K562 (cell line): ENCODE results near the gene RSPH9. TPM values are rescaled to one million over a fixed set of nuclear protein-coding genes. Genes with fewer than 3 reads are reported as not detected.

Experiments used
- CBFA2T2 ChIP-seq: fragments of 450-650 bp; conservative IDR thresholded peaks from 2 replicates; pipeline ENCODE4 v1.6.1; 2017; ENCODE audit warnings: mild to moderate bottlenecking
- CBFB ChIP-seq: sonication (generic); formaldehyde crosslinking; IDR thresholded peaks from 2 replicates; pipeline ENCODE4 v1.4.0; 2020; ENCODE audit warnings: mild to moderate bottlenecking, missing genetic modification reagents
- CHCHD3 ChIP-seq: fragments of 250-450 bp; sonication (Bioruptor Pico); IDR thresholded peaks from 2 replicates; pipeline ENCODE4 v2.1.2; 2022; ENCODE audit warnings: mild to moderate bottlenecking
- MEIS2 ChIP-seq: fragments of 450-650 bp; IDR thresholded peaks from 2 replicates; pipeline ENCODE4 v1.6.1; 2014; ENCODE audit warnings: mild to moderate bottlenecking; ENCODE audit not compliant: partially characterized antibody
- MXI1 ChIP-seq: IDR thresholded peaks from 2 replicates; pipeline ENCODE4 v1.6.1; 2011; ENCODE audit warnings: low read depth, mild to moderate bottlenecking, improper control_type of control experiment, low read length
- RBM22 ChIP-seq: fragments of 200-400 bp; formaldehyde crosslinking; IDR thresholded peaks from 2 replicates; pipeline ENCODE4 v1.6.1; 2018; ENCODE audit warnings: low read length, low read depth; ENCODE audit not compliant: poor library complexity, severe bottlenecking
- RNF2 ChIP-seq: sonication (generic); IDR thresholded peaks from 2 replicates; pipeline ENCODE4 v1.6.1; 2016
- ZEB2 ChIP-seq: fragments of 450-650 bp; IDR thresholded peaks from 2 replicates; pipeline ENCODE4 v1.6.1; 2016
- ZNF551 ChIP-seq: fragments of 250-450 bp; sonication (Bioruptor Pico); IDR thresholded peaks from 2 replicates; pipeline ENCODE4 v1.5.0; 2021; ENCODE audit warnings: mild to moderate bottlenecking, moderate library complexity
- polyA plus RNA-seq, 8 experiments: library from polyadenylated mRNA; depleted of rRNA in 4 of 8; stranded (reverse) in 5 of 8; unstranded in 3 of 8; fragments of >200 nt; fragmentation: Nextera tagmentation in 2 of 8; fragmentation: Illumina TruSeq in 1 of 8; extraction: Ambion mirVana in 2 of 8; extraction: Trizol in 1 of 8; gene quantifications; 2 replicates each; pipeline versions ENCODE4 v1.2.1 to v1.2.3, GENCODE V29; 2011 to 2014; ENCODE audit warnings: inconsistent platforms in 1 of 8, missing spikeins in 1 of 8
- total RNA-seq, 7 experiments: library from RNA; depleted of rRNA in 6 of 7; stranded (reverse); fragments of >200 nt in 6 of 7; fragmentation: Illumina TruSeq in 2 of 7; extraction: Trizol in 2 of 7; gene quantifications; 2 replicates each; pipeline versions ENCODE4 v1.2.1 to v1.2.3, GENCODE V29; 2011 to 2021; ENCODE audit warnings: low replicate concordance in 1 of 7
- TF ChIP-seq, protein P1 (sequence below): fragments of 450-650 bp; IDR thresholded peaks from 2 replicates; pipeline ENCODE4 v1.6.1; 2017; ENCODE audit warnings: antibody characterized with exemption, mild to moderate bottlenecking
- TF ChIP-seq, protein P2 (sequence below): sonication (generic); IDR thresholded peaks from 2 replicates; pipeline ENCODE4 v1.6.1; 2016
- TF ChIP-seq, protein P3 (sequence below): fragments of 250-450 bp; sonication (Bioruptor Pico); IDR thresholded peaks from 2 replicates; pipeline ENCODE4 v1.5.1; 2021; ENCODE audit warnings: mild to moderate bottlenecking
- TF ChIP-seq, protein P4 (sequence below): fragments of 150-350 bp; IDR thresholded peaks from 2 replicates; pipeline ENCODE4 v1.6.1; 2014; ENCODE audit warnings: low read depth, mild to moderate bottlenecking, low read length, borderline replicate concordance
- TF ChIP-seq, protein P5 (sequence below): fragments of 450-650 bp; formaldehyde crosslinking; IDR thresholded peaks from 2 replicates; pipeline ENCODE4 v1.4.0; 2020; ENCODE audit warnings: mild to moderate bottlenecking, moderate library complexity
- TF ChIP-seq, protein P6 (sequence below): fragments of 250-450 bp; sonication (Bioruptor Pico); IDR thresholded peaks from 2 replicates; pipeline ENCODE4 v1.9.0; 2021; ENCODE audit warnings: mild to moderate bottlenecking

RSPH9 gene
- total and polyA plus RNA-seq, 9 of the 15 experiments (the other 6 are each of a cell fraction or from before 2014, with no cell fraction given) = 0.05 to 0.60 (median 0.39) TPM; not detected in 6

DNA sequence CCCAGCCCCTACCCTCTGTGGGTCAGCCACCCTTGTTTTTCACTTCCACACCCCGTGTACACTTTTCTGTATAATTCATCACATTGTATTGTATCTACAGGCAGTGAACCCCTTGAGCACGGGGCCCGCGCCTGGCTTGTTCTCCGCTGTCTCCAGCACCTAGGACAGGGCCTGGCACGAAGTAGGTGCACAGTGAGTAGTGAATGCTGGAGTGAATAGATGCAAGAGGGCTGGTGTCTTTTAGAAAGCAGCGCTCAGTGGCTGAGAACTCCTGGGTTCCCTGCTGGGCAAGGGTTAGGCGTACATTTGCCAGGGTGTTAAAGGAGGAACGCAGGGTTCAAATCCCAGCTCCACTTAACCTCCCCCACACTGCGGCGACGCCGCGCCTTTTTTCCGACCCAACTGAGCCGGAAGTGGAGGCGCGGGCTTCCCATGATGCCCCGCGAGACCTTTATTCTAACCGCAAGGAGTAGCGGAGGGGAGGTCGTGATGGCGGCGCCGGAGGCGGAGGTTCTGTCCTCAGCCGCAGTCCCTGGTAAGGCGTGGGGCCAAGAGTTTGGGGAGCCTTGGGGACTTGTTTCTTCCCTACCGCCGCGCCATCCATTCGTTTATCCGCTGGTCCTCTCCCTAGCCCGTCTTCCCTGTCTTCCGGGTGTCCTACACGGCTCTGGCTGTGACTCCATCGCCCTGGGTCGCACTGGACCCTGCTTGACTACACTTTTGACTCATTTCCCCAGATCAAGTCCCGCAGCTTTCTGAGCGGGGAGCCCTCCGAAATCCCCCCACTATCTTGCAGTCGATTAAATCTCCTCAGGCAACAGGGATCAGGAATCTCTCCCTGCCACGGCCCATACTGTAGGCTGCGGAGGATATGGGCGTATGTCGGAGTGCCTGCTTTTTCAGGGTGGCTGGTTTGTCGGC, 9.2 kb upstream of the RSPH9 start, which contains the start of gene MAD2L1BP (continued):
- TF ChIP-seq, protein P1, sequence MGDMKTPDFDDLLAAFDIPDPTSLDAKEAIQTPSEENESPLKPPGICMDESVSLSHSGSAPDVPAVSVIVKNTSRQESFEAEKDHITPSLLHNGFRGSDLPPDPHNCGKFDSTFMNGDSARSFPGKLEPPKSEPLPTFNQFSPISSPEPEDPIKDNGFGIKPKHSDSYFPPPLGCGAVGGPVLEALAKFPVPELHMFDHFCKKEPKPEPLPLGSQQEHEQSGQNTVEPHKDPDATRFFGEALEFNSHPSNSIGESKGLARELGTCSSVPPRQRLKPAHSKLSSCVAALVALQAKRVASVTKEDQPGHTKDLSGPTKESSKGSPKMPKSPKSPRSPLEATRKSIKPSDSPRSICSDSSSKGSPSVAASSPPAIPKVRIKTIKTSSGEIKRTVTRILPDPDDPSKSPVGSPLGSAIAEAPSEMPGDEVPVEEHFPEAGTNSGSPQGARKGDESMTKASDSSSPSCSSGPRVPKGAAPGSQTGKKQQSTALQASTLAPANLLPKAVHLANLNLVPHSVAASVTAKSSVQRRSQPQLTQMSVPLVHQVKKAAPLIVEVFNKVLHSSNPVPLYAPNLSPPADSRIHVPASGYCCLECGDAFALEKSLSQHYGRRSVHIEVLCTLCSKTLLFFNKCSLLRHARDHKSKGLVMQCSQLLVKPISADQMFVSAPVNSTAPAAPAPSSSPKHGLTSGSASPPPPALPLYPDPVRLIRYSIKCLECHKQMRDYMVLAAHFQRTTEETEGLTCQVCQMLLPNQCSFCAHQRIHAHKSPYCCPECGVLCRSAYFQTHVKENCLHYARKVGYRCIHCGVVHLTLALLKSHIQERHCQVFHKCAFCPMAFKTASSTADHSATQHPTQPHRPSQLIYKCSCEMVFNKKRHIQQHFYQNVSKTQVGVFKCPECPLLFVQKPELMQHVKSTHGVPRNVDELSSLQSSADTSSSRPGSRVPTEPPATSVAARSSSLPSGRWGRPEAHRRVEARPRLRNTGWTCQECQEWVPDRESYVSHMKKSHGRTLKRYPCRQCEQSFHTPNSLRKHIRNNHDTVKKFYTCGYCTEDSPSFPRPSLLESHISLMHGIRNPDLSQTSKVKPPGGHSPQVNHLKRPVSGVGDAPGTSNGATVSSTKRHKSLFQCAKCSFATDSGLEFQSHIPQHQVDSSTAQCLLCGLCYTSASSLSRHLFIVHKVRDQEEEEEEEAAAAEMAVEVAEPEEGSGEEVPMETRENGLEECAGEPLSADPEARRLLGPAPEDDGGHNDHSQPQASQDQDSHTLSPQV = no peak
- TF ChIP-seq, protein P2, sequence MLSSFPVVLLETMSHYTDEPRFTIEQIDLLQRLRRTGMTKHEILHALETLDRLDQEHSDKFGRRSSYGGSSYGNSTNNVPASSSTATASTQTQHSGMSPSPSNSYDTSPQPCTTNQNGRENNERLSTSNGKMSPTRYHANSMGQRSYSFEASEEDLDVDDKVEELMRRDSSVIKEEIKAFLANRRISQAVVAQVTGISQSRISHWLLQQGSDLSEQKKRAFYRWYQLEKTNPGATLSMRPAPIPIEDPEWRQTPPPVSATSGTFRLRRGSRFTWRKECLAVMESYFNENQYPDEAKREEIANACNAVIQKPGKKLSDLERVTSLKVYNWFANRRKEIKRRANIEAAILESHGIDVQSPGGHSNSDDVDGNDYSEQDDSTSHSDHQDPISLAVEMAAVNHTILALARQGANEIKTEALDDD = no peak; the same call in 1 of the 2 replicates
- TF ChIP-seq RBM22 (no peak), MEIS2 (no peak), MXI1 (0 out of 2 replicates have a peak, but pooled peaks have one; percentile 26), CBFA2T2 (no peak), ZEB2 (no peak), CHCHD3 (CRISPR knock-in tag) (no peak), CBFB (CRISPR knock-in tag) (peak; percentile 98), ZNF551 (no peak), RNF2 (peak; percentile 50; the same call in 1 of the 2 replicates)
- TF ChIP-seq, protein P3, sequence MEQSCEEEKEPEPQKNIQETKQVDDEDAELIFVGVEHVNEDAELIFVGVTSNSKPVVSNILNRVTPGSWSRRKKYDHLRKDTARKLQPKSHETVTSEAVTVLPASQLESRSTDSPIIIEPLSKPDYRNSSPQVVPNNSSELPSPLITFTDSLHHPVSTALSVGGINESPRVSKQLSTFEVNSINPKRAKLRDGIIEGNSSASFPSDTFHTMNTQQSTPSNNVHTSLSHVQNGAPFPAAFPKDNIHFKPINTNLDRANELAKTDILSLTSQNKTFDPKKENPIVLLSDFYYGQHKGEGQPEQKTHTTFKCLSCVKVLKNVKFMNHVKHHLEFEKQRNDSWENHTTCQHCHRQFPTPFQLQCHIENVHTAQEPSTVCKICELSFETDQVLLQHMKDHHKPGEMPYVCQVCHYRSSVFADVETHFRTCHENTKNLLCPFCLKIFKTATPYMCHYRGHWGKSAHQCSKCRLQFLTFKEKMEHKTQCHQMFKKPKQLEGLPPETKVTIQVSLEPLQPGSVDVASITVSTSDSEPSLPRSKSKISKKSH (CRISPR knock-in tag) = no peak
- TF ChIP-seq, protein P4, sequence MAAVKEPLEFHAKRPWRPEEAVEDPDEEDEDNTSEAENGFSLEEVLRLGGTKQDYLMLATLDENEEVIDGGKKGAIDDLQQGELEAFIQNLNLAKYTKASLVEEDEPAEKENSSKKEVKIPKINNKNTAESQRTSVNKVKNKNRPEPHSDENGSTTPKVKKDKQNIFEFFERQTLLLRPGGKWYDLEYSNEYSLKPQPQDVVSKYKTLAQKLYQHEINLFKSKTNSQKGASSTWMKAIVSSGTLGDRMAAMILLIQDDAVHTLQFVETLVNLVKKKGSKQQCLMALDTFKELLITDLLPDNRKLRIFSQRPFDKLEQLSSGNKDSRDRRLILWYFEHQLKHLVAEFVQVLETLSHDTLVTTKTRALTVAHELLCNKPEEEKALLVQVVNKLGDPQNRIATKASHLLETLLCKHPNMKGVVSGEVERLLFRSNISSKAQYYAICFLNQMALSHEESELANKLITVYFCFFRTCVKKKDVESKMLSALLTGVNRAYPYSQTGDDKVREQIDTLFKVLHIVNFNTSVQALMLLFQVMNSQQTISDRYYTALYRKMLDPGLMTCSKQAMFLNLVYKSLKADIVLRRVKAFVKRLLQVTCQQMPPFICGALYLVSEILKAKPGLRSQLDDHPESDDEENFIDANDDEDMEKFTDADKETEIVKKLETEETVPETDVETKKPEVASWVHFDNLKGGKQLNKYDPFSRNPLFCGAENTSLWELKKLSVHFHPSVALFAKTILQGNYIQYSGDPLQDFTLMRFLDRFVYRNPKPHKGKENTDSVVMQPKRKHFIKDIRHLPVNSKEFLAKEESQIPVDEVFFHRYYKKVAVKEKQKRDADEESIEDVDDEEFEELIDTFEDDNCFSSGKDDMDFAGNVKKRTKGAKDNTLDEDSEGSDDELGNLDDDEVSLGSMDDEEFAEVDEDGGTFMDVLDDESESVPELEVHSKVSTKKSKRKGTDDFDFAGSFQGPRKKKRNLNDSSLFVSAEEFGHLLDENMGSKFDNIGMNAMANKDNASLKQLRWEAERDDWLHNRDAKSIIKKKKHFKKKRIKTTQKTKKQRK = no peak
- TF ChIP-seq, protein P5, sequence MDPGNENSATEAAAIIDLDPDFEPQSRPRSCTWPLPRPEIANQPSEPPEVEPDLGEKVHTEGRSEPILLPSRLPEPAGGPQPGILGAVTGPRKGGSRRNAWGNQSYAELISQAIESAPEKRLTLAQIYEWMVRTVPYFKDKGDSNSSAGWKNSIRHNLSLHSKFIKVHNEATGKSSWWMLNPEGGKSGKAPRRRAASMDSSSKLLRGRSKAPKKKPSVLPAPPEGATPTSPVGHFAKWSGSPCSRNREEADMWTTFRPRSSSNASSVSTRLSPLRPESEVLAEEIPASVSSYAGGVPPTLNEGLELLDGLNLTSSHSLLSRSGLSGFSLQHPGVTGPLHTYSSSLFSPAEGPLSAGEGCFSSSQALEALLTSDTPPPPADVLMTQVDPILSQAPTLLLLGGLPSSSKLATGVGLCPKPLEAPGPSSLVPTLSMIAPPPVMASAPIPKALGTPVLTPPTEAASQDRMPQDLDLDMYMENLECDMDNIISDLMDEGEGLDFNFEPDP (CRISPR knock-in tag) = no peak
- TF ChIP-seq, protein P6, sequence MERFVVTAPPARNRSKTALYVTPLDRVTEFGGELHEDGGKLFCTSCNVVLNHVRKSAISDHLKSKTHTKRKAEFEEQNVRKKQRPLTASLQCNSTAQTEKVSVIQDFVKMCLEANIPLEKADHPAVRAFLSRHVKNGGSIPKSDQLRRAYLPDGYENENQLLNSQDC = no peak
